Measurements from ENCODE around the gene TEX22.

TEX22 gene

GRCh38 chr14:105385698-105386365 lies 12.5 kb upstream of the TEX22 start:
- FAIRE-seq, result no peak

DNA sequence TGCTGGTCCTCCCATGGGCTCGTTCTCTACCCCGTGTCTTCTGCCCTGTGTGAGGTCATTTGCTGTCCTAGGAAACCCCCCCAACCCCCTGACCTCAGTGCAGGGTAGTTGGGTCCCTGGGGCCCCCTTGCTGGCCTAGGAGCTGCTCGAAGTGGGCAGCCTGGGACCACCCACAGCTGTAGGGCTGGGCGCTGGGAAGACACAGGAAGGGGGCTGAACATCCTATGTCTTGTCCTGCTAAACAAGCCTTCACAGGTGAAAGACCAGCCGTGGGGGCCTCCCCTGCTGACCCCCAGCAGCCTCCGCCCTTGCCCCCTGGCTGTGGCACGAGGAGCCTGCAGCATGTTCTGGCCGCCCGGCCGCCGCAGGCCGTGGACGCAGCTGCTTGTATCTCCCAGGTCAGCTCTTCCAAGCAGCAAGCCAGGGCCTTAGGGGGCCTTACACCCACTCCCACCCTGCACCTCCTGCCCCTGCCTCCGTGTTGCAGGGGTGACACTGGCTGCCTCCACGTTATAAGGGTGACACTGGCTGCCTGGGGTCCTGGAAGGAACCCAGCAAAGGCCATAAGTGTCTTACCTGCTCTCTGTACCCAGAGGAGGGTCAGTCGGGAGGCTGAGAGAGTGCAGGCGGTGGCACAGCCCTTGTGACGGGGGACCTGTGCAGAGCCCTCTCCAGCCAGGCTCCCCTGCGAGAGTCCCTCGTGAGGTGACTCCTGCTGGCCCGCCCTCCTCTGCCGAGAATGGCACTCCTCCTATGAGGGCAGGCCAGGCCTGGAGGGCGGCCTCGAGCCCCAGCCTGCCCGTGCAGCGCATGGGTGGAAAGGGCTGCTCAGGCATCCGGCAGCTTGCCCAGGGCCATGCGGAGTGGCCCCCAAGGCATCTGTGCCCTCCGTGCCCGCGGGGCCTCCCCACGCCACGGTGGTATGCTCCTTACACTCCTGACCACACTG lies 11.5 kb upstream of the TEX22 start:
- no peak for FAIRE-seq

- FAIRE-seq, result no peak
These were observed 10.8 kb upstream of the TEX22 start for GRCh38 chr14:105387530-105387922.

- FAIRE-seq, result no peak
These were observed 10.0 kb upstream of the TEX22 start for GRCh38 chr14:105388110-105388951.

- no peak for FAIRE-seq
These were observed 9.4 kb upstream of the TEX22 start for GRCh38 chr14:105388976-105389375.

GRCh38 chr14:105389534-105389933 lies 8.8 kb upstream of the TEX22 start:
- FAIRE-seq, result no peak

GRCh38 chr14:105389976-105390848 lies 8.1 kb upstream of the TEX22 start:
- no peak for FAIRE-seq

DNA sequence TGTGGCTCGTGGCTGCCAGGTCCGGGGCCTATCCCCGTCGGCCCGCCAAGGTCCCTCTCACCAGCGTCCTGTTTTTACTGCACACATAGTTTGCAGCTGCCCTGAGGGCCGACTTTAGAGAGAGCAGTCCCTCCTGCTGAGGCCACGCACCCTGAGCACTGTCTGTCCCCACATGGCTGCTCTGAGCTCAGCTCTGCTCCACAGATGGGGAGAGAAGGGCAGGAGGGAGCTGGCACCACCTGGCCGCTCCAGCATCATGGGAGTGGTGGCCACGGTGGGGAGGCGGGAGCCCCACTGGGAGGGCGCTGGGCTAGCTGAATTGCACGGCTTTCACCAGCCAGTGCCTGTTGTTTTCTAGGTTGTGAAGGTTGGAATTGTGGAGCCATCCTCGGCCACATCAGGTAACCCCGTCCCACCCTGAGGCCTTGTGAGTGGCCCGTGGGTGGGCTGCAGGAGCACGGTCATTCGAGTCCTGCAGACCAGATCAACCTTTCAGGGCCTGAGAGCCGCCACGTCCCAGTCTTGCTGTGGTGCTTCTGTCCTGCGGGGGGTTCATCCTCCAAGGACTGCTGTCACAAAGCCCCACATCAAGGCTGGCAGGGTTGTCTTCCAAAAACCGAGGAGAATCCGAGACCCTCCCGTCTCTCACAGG lies 7.4 kb upstream of the TEX22 start:
- FAIRE-seq, result no peak

GRCh38 chr14:105391541-105391940 lies 6.8 kb upstream of the TEX22 start:
- no peak for FAIRE-seq

DNA sequence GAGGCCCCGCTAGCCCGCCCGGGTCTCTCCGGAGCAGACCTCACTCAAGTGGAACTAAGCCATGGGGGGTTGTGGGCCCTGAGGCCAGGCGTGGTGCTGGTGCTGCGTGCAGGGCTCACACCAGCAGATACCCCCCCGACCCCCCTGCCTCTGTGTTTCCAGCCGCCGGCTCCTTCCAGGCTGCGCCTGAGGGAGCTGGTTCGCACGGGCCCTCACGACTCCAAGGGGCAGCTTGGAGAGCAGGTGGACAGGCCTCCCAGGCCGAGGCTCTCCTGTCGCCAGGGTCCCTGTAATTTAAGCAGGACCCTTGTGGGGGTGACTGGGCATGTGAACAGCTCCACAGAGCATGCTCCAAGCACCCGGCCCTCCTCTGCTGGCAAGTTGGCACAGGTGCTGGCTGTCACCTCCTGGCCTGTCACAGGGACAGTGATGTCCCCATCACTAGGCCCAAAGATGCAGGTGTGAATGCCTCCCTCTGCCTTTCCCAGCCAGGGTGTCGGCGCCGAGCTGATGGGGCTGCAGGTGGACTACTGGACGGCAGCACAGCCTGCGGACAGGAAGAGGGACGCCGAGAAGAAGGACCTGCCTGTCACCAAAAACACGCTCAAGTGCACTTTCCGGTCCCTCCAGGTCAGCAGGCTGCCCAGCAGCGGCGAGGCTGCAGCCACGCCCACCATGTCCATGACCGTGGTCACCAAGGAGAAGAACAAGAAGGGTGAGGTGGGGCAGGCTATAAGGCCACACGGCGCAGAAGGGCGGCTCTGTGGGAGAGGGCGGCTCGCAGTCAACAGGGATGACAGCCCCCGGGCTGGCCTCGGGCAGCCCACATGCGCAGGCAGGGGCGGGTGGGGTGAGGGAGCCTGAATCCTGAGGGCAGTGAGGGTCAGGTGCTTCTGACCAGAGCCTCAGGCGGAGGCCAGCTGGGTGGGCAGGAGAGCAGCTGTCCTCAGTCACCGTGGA lies 5.9 kb upstream of the TEX22 start:
- no peak for FAIRE-seq

GRCh38 chr14:105393151-105393550 lies 5.2 kb upstream of the TEX22 start:
- no peak for FAIRE-seq

GRCh38 chr14:105394714-105395537 lies 3.4 kb upstream of the TEX22 start:
- FAIRE-seq, result no peak

GRCh38 chr14:105395538-105395854 lies 2.8 kb upstream of the TEX22 start:
- no peak for FAIRE-seq

- no peak for FAIRE-seq
These were observed 897 bp upstream of the TEX22 start for GRCh38 chr14:105397350-105397931.

- no peak for FAIRE-seq
These were observed 558 bp downstream of the TEX22 start for GRCh38 chr14:105398726-105399465.

DNA sequence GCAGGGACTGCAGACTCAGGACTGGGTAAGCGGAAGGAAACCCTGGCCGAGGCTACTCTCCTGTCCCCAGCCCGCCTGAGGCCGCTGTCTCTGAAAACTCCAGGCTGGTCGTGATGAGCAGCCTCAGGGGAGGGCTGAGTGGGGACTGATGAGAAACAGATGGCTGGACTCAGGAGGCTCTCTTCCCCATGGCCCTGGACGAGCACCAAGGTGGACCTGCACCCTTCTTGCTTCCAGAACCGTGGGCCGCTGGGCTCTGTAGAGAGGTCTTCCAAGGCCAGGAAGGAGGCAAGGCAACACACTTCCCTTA lies 1.1 kb downstream of the TEX22 start:
- no peak for FAIRE-seq

GRCh38 chr14:105400016-105400415 lies 1.7 kb downstream of the TEX22 start:
- no peak for FAIRE-seq

GRCh38 chr14:105401699-105402098 lies 3.4 kb downstream of the TEX22 start:
- FAIRE-seq, result no peak

GRCh38 chr14:105408592-105408991 lies 10.3 kb downstream of the TEX22 start:
- no peak for FAIRE-seq

Measured in G401.6 (cell line).